K562 (cell line): ENCODE results near the gene TICRR. TPM values are rescaled to one million over a fixed set of nuclear protein-coding genes. Genes with fewer than 3 reads are reported as not detected.

Source experiments
- ATAC-seq: fragments of 200-7000 bp; cut with Tn5 transposase; 3 replicates; pipeline ENCODE4 v1.9.1; 2020; ENCODE audit warnings: moderate library complexity
- BruUV-seq: library from RNA; stranded (reverse); fragments of 400-500 nt; replicated peaks from 2 replicates; lab custom pipeline; 2021; lab: Mats Ljungman, UMichigan
- CTCF ChIA-PET: fragments of 300-600 bp; formaldehyde crosslinking; extraction: SDS; loops from one replicate; lab custom pipeline; 2021; ENCODE audit warnings: low intra/inter-chr PET ratio; lab: Yijun Ruan, JAX
- POLR2A ChIA-PET: fragments of 300-600, 350-650 bp; sonication (Branson Sonifier 250); formaldehyde crosslinking; extraction: SDS; loops from one replicate; lab custom pipeline; 2021; ENCODE audit warnings: antibody characterized with exemption, inconsistent platforms; lab: Yijun Ruan, JAX
- DNase-seq, 4 experiments: peaks; one replicate each; pipeline versions ENCODE4 v3.0.0 to v3.0.0-alpha.2; 2011 to 2018; ENCODE audit warnings: low spot score in 3 of 4, mixed read lengths in 3 of 4; ENCODE audit errors: extremely low read depth in 1 of 4
- FAIRE-seq: peaks from 2 replicates; lab custom pipeline; 2011; peaks lifted over from hg19 to GRCh38; lab: Jason Lieb, UNC
- H2AFZ ChIP-seq: 2 replicates; pipeline ENCODE4 v1.6.0; 2011; ENCODE audit warnings: low read depth, low read length, control low read depth, inconsistent platforms
- H3K27ac ChIP-seq: fragments of 200-600 bp; 3 replicates; pipeline ENCODE4 v1.8.0; 2011; ENCODE audit warnings: low read depth, mild to moderate bottlenecking, control low read depth, inconsistent platforms, low read length, moderate library complexity, mixed read lengths; ENCODE audit errors: extremely low read depth
- H3K27me3 ChIP-seq, 2 experiments: fragments of 300-600 bp in 1 of 2; 2 replicates in 1 of 2; 3 replicates in 1 of 2; pipeline versions ENCODE4 v1.6.0 to v1.8.0; 2011; ENCODE audit warnings: inconsistent platforms in 2 of 2, low read length in 2 of 2, mild to moderate bottlenecking in 1 of 2, mixed read lengths in 1 of 2, moderate library complexity in 1 of 2; ENCODE audit not compliant: control insufficient read depth in 2 of 2, insufficient read depth in 2 of 2
- H3K36me3 ChIP-seq: fragments of 300-600 bp; 3 replicates; pipeline ENCODE4 v1.8.0; 2011; ENCODE audit warnings: mild to moderate bottlenecking, low read length, inconsistent platforms; ENCODE audit not compliant: control insufficient read depth, insufficient read depth
- H3K4me1 ChIP-seq, 2 experiments: fragments of 200-600 bp in 1 of 2; replicated peaks in 1 of 2; 2 replicates in 1 of 2; 3 replicates in 1 of 2; pipeline versions ENCODE4 v1.5.1 to v1.8.0; 2011; ENCODE audit warnings: inconsistent platforms in 2 of 2, low read length in 2 of 2, mild to moderate bottlenecking in 1 of 2, mixed read lengths in 1 of 2, moderate library complexity in 1 of 2; ENCODE audit not compliant: control insufficient read depth in 2 of 2, insufficient read depth in 2 of 2
- H3K4me2 ChIP-seq: 2 replicates; pipeline ENCODE4 v1.6.1; 2011; ENCODE audit warnings: low read length, control low read depth, inconsistent platforms, mixed read lengths; ENCODE audit not compliant: insufficient read depth
- H3K4me3 ChIP-seq: fragments of 200-600 bp; sonication (generic), shearing (Covaris generic); 2 replicates; pipeline ENCODE4 v1.5.1; 2016; ENCODE audit warnings: control low read depth, inconsistent platforms
- H3K79me2 ChIP-seq: fragments of 200-600 bp; 3 replicates; pipeline ENCODE4 v1.8.0; 2011; ENCODE audit warnings: low read length, inconsistent platforms; ENCODE audit not compliant: control insufficient read depth, insufficient read depth
- H3K9ac ChIP-seq, 2 experiments: 2 replicates each; pipeline versions ENCODE4 v1.6.0 to v1.6.1; 2011; ENCODE audit warnings: low read depth in 2 of 2, low read length in 2 of 2, control low read depth in 1 of 2, inconsistent platforms in 1 of 2, mild to moderate bottlenecking in 1 of 2, mixed read lengths in 1 of 2; ENCODE audit not compliant: insufficient read depth in 1 of 2
- H3K9me1 ChIP-seq: one replicate; pipeline ENCODE4 v1.6.0; 2011; ENCODE audit warnings: inconsistent platforms, mild to moderate bottlenecking, low read length, moderate library complexity; ENCODE audit not compliant: control insufficient read depth, insufficient read depth
- H3K9me3 ChIP-seq: replicated peaks from 2 replicates; pipeline ENCODE4 v1.5.1; 2011; ENCODE audit warnings: low read depth, low read length, inconsistent platforms; ENCODE audit not compliant: control insufficient read depth, insufficient read depth
- H4K20me1 ChIP-seq: replicated peaks from 2 replicates; pipeline ENCODE4 v1.6.1; 2011; ENCODE audit warnings: low read length, inconsistent platforms, mixed read lengths; ENCODE audit not compliant: control insufficient read depth, insufficient read depth
- HEY1 ChIP-seq: fragments of 250-450 bp; sonication (Bioruptor Pico); IDR thresholded peaks from 2 replicates; pipeline ENCODE4 v1.5.0; 2020; ENCODE audit warnings: mild to moderate bottlenecking, moderate library complexity, borderline replicate concordance
- HOXB6 ChIP-seq: fragments of 250-450 bp; sonication (Bioruptor Pico); IDR thresholded peaks from 2 replicates; pipeline ENCODE4 v1.5.1; 2022; ENCODE audit warnings: mild to moderate bottlenecking, borderline replicate concordance
- RCOR1 ChIP-seq, 2 experiments: IDR thresholded peaks; 2 replicates each; pipeline ENCODE4 v1.6.1; 2012; ENCODE audit warnings: low read depth in 2 of 2, low read length in 2 of 2, borderline replicate concordance in 1 of 2, improper control_type of control experiment in 1 of 2
- ZBTB7A ChIP-seq: IDR thresholded peaks from 2 replicates; pipeline ENCODE4 v1.6.1; 2011; ENCODE audit warnings: low read depth, mild to moderate bottlenecking, low read length, moderate library complexity, borderline replicate concordance; ENCODE audit not compliant: control insufficient read depth
- ZNF717 ChIP-seq: fragments of 250-450 bp; sonication (Bioruptor Pico); IDR thresholded peaks from 2 replicates; pipeline ENCODE4 v1.5.0; 2021
- WGBS: fragments of 100-300 bp; shearing (Covaris generic); methylation state at CpG from one replicate; pipeline ENCODE4 v1.1.6; 2016; ENCODE audit warnings: low coverage, mixed read lengths; ENCODE audit not compliant: insufficient coverage; ENCODE audit errors: missing lambda C conversion rate; 5-methylcytosine and 5-hydroxymethylcytosine counted together
- in situ Hi-C: fragments of 300-500 bp; cut with MboI; formaldehyde crosslinking; loops from 4 replicates; pipeline ENCODE4 v1.15.0; 2018; ENCODE audit warnings: inconsistent platforms, mixed read lengths
- intact Hi-C: fragments of 100-400 bp; cut with micrococcal nuclease; formaldehyde crosslinking; loops from 2 replicates; pipeline ENCODE4 v1.14.2; 2022
- polyA plus RNA-seq, 8 experiments: library from polyadenylated mRNA; depleted of rRNA in 4 of 8; stranded (reverse) in 5 of 8; unstranded in 3 of 8; fragments of >200 nt; fragmentation: Nextera tagmentation in 2 of 8; fragmentation: Illumina TruSeq in 1 of 8; extraction: Ambion mirVana in 2 of 8; extraction: Trizol in 1 of 8; gene quantifications; 2 replicates each; pipeline versions ENCODE4 v1.2.1 to v1.2.3, GENCODE V29; 2011 to 2014; ENCODE audit warnings: inconsistent platforms in 1 of 8, missing spikeins in 1 of 8
- total RNA-seq, 7 experiments: library from RNA; depleted of rRNA in 6 of 7; stranded (reverse); fragments of >200 nt in 6 of 7; fragmentation: Illumina TruSeq in 2 of 7; extraction: Trizol in 2 of 7; gene quantifications; 2 replicates each; pipeline versions ENCODE4 v1.2.1 to v1.2.3, GENCODE V29; 2011 to 2021; ENCODE audit warnings: low replicate concordance in 1 of 7
- TF ChIP-seq, protein P1 (sequence below): fragments of 450-650 bp; conservative IDR thresholded peaks from 2 replicates; pipeline ENCODE4 v1.6.1; 2016; ENCODE audit warnings: missing genetic modification characterization, low read depth, mild to moderate bottlenecking, missing compliant biosample characterization, moderate library complexity
- TF ChIP-seq, protein P2 (sequence below), 2 experiments: fragments of 250-450 bp in 1 of 2; fragments of 450-650 bp in 1 of 2; sonication (Bioruptor Pico) in 1 of 2; IDR thresholded peaks; 2 replicates each; pipeline versions ENCODE4 v1.6.1 to v1.8.0; 2016 to 2021; ENCODE audit warnings: mild to moderate bottlenecking in 2 of 2, moderate library complexity in 2 of 2, missing compliant biosample characterization in 1 of 2, missing genetic modification characterization in 1 of 2
- TF ChIP-seq, protein P3 (sequence below): sonication (generic); formaldehyde crosslinking; IDR thresholded peaks from 2 replicates; pipeline ENCODE4 v1.8.1; 2022; ENCODE audit warnings: missing genetic modification reagents

TICRR gene
- total and polyA plus RNA-seq, 9 of the 15 experiments (the other 6 are each of a cell fraction or from before 2014, with no cell fraction given) = 0.84 to 22.9 (median 13.7) TPM

DNA sequence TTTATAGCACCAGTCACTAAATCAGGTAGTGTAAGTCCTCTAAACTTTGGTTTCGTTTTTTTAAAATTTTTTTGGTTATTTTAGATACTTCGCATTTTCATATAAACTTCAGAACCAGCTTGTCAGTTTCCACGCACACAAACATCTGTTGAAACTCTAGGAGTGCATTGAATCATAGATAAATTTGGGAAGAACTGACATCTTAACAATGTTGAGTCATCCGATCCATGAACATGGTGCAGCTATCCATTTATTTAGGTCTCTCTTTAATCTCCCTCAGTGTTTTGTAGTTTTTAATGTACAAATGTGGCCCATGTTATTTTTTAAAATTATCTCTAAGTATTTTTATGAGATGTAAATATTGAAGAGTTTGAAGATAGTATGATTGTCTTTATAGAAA, 17.7 kb downstream of the TICRR start:
- no peak for TF ChIP-seq ZNF717 (CRISPR knock-in tag)
- no peak for TF ChIP-seq HEY1
- no peak for TF ChIP-seq HOXB6 (CRISPR knock-in tag)
- TF ChIP-seq, protein P1, sequence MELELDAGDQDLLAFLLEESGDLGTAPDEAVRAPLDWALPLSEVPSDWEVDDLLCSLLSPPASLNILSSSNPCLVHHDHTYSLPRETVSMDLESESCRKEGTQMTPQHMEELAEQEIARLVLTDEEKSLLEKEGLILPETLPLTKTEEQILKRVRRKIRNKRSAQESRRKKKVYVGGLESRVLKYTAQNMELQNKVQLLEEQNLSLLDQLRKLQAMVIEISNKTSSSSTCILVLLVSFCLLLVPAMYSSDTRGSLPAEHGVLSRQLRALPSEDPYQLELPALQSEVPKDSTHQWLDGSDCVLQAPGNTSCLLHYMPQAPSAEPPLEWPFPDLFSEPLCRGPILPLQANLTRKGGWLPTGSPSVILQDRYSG (tag) = no peak
- no peak for TF ChIP-seq RCOR1 (IDR thresholded peaks at IDR 0.05; ENCODE audit: borderline replicate concordance in 1 of 2, low read depth in 2 of 2, low read length in 2 of 2)
- TF ChIP-seq, protein P2, sequence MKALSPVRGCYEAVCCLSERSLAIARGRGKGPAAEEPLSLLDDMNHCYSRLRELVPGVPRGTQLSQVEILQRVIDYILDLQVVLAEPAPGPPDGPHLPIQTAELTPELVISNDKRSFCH (CRISPR knock-in tag; IDR thresholded peaks at IDR 0.05) = no peak
- TF ChIP-seq, protein P2 (tag; IDR thresholded peaks at IDR 0.05) = no peak
- no peak for TF ChIP-seq ZBTB7A
- TF ChIP-seq, protein P3, sequence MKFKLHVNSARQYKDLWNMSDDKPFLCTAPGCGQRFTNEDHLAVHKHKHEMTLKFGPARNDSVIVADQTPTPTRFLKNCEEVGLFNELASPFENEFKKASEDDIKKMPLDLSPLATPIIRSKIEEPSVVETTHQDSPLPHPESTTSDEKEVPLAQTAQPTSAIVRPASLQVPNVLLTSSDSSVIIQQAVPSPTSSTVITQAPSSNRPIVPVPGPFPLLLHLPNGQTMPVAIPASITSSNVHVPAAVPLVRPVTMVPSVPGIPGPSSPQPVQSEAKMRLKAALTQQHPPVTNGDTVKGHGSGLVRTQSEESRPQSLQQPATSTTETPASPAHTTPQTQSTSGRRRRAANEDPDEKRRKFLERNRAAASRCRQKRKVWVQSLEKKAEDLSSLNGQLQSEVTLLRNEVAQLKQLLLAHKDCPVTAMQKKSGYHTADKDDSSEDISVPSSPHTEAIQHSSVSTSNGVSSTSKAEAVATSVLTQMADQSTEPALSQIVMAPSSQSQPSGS (CRISPR knock-in tag) = no peak
- Histone ChIP-seq H3K79me2 (no peaks in the 10 kb centered on the region; the same call in 2 of the 3 replicates), H3K27ac (no peak overlapping the region), H2AFZ (no peak overlapping the region), H3K4me3 (no peak overlapping the region), H4K20me1 (no peaks in the 10 kb centered on the region), H3K9me1 (no peaks in the 10 kb centered on the region), H3K27me3 (no peaks in the 10 kb centered on the region), H3K4me1 (no peaks in the 10 kb centered on the region), H3K4me2 (no peak overlapping the region), H3K36me3 (peaks cover 90% of the 10 kb centered on the region), H3K9ac (no peak overlapping the region), H3K9me3 (no peaks in the 10 kb centered on the region)
- 87% methylated on average over 4 of the region's 4 CpGs for WGBS
- ATAC-seq (no peak), DNase-seq (no peak), FAIRE-seq (peak; percentile 32)
- intact Hi-C loops = no loop called here
- POLR2A ChIA-PET = interaction anchor here (0.6 to 1.8 kb wide), 2 partner anchors 9 to 279 kb away, joined by 4 to 9 read pairs; no protein-coding TSS in a partner anchor
- in situ Hi-C loops = no loop called here
- BruUV-seq = no TSS peak
- CTCF ChIA-PET = no interaction called here
